CMK (cell line): ENCODE results near the gene LRIG3.
"Not testable (repeated sequence)": the region's sequence is repeated elsewhere in the genome, so short reads cannot be mapped to it uniquely, and the experiment has no call there.

Experiments
- DNase-seq: peaks from one replicate; pipeline ENCODE4 v3.0.0-alpha.2; 2010; ENCODE audit warnings: low read depth

Gene LRIG3

DNA sequence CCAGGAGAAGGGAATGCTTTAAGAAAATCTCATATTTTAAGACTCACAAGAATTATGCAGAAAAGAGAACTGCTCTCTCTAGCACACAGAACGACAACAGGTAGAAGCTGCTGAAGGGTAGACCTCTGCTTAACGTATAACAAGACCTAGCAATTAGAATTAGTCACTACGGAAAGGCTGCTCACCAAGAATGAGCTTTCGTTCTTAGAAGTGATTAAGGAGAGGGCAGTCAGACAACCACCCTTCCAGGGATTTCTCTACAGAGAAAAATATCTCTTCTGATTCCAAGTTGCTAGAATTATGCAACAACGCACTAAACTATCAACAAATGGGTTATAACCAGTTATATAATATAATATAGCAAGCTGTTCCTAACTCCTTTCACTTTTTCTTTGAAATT lies 18.6 kb downstream of the LRIG3 start:
- DNase-seq = no peak

DNA sequence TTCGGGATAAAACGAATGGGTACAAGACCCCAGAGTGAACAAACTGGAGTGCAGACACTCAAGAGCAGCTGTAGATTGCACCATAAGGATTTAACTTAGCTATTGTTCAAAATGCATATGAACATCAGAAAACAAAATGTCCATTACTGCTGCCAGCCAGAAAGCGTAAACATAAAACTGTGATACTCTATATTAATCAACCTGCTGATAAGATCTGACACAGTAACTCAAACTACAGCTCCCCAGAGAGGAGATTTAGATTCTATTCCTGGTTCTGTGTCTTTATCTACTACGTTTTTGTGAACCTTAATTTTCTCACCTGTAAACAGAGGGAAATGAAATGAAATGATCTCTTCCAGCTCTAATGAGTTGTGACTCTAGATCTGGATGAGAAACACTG lies 22.3 kb downstream of the LRIG3 start:
- no peak for DNase-seq

DNA sequence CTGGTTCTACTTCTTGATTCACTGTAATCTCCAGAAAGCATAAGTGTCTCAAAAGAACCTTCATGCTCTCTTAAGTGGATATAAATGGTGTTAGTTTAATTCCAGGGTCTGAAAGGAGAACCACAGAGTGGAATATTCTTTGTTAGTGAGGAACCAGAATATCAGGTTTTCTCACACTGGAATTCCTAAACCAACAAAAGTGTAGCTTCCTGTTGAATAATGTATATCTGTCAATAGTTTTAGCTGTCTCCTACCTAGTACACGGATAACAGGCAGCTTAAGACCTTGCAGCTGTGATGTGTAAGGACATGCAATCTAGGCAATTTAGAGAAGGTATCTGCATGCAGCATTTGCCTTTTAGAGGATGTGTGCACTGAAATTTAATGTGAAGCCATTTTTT lies 24.0 kb downstream of the LRIG3 start:
- no peak for DNase-seq

DNA sequence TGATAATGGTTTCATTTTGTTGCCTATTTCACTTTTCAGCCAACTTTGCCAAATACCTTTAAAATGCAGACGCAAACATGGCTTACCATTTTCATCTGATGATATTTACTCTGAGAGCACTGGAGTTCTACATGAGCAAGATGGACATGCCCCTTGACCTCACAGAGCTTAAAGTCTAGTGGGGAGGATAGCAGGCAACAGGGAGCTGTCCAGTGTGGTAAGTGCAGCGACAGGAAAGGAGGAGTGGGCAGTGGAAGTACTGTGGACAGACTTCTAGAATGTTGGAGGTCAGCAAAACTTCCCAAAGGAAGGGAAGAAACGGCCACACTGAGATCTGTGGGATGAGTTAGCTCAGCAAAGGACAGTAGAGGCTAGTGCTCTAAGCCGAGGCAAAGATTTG lies 25.3 kb downstream of the LRIG3 start:
- no peak for DNase-seq

DNA sequence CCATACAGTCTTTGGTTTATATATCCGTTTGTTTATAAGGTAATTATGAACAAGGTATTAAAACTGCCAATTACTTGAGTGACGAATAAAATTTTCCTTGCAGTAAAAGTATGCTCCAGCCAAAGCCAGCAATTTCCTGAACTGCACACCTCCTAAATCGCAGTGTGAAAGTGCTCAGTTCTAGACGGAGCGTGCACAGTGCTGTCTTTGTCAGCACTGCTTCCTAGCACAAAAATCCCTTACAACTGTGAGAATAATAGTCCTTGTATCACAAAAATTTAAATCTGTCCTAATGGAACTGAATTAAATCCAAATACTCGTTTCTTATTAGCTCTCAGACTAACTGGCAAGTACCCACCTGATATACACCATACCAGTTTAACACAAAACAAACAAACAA lies 26.3 kb downstream of the LRIG3 start:
- DNase-seq = no peak

DNA sequence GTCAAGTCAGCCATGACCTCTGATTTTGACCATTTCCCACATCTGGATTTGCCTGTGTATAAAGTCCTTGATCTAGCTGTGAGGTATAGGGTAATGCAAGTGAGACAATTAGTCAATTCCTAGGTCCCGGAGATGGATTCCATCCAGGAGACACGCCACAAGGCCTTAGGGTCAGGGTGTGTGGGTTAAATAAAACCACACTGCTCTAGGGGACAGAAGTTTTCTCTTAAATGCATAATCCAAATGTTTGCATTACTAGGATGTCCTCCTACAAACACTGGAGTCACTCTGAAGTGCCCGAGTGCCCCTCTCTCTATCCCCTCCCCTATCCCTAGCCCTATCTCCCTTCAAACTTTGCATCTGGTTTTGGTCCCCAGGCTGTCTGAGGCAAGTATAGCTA lies 26.8 kb downstream of the LRIG3 start:
- no peak for DNase-seq

DNA sequence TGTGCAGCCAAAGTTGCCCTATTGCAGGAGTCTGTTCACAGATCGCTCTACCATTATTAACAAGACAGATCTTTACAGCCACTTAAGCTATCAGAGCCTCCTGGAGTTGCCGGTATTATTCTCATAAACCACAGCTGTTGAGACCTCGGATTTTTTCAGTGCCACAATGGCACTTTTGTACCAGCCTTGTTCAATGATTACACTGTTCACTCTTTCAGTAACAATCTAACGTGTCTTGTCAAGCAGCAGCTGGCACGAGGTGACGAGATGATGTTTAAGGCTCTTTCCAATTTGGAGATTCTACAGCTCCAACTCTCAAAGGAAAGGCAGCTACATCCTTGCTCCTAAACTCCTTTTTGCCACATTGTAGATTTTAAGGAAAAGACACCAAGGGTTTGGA lies 30.7 kb downstream of the LRIG3 start:
- no peak for DNase-seq

DNA sequence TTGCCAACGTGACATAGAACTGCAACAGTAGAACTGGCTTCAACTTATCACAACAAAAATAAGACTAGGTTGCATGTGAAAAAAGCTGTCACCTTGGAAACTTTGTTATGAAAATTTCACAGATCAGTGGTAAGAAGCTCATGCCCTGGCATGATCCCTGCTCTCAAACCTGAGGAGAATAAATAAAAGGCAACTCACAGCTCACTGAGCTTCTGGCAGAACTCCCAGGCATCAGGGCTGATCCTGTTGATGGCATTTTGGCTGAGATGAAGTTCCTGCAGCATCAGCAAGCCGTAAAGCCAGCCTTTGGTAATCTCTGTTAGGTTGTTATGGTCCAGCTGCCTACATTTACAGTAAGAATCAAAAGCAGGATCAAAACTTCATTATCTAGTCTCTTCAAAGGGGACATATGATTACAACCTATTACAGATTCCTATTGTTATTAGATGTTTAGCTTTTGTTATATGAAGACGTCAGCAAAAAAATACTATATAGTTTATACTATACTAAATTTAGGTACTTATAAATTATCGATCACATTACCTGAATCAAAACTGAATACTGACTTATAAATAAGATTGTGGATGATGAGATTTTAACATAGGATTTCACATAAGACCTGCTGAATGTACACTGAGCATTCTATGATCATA lies 32.0 kb downstream of the LRIG3 start:
- DNase-seq = no peak

DNA sequence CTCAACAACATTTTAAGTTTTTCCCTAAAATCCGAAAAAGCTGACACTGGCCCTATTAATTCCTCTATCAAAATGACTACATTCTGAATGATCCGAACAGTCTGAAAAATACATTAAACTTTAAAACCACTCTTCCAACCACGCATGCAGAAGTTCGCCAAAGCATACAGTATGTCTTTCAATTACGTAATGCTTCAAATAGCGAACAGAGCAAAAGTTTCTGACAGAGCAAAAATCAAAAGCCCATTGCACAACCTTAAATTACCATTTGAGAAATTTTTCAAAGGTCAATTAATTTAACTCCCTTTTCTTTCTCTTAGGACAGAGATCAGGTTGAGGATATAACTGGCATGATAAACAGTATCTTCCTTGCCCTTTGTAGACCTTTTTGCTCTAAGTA lies 33.2 kb downstream of the LRIG3 start:
- no peak for DNase-seq

DNA sequence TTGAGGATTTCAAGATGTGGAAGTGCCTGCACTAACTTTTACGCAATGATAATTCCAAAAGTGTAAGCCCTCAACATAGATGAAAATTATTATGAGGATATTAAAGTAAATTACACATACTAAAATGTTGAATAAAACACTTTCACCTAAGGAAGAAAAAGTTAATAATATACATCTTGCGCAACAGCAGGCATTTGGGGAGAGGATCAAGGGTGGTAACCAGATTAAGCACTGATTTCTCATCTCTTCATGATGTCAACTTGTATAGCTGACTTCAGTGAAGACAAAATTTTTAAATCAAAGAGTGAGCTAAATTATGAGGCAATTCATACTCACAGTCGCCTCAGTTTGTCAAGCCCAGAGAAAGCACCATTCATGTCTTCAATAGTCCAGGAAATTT lies 33.8 kb downstream of the LRIG3 start:
- no peak for DNase-seq

DNA sequence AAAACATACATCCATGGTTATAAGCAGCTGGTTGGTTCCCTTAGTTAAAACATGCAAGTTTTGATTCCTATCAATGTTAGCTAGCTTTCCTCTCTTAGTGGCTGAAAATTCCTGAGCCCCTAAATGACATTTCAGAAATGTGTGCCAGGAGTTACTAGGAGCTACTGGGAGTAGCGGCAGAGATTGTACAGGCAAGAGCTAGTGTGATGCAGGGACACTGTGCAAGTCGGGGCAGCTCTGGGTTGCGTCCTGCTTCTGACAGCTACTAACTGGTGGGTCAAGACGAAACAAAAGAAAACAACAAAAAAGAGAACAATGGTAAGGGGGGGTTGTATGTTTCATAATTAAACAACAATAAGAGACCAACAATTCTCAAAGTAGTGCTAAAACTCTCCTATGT lies 35.4 kb downstream of the LRIG3 start:
- no peak for DNase-seq

DNA sequence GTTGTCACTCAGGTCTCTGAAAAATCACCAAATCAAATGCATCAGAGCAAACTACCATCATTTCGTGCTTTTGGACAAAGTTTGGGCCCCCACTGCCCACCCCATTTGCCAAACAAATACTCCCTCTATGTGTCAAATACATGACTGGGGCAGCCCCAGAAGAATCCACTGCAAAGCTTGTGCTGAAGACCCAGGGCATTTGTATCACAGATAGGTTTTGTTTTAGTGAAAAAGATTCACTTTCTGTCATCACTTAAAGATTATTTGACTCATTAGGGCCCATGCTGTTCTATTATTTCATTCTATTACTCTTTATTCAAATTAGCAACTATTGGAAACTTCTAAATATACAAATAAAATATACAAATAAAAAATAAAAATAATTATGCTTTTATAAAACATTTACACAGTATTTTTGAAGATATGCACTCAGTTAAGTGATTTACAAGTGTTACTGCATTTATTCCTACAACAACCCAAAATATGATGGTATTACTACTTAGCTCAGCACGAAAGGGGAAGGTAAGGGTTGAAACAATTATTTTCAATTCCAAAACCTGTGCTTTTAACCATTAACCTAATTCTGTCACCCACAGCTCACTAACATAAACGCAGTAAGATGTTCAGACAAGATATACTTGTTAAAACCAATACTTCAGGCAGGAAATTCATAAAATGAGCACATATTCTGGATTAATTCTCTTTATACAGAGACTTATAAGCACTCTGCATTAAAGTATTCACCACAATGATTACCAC lies 36.5 kb downstream of the LRIG3 start:
- DNase-seq = no peak

DNA sequence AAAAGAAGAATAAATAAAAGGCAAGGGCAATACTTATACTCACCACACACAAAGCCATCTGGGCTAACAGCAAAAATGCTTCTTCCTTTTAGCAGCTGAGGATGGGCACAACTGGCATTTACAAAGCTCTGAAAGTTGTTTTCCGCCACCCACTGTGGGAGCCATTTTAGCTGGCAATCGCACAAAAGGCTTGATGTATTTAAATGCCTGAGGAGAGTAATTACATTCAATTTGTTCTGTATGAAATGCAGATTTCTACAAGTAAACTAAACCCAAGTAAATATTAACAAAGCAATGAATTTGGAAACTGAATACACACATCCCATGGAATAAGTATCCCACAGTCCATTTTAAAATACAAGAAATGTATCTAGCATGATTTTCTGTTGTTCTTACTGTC lies 37.5 kb downstream of the LRIG3 start:
- DNase-seq = no peak

DNA sequence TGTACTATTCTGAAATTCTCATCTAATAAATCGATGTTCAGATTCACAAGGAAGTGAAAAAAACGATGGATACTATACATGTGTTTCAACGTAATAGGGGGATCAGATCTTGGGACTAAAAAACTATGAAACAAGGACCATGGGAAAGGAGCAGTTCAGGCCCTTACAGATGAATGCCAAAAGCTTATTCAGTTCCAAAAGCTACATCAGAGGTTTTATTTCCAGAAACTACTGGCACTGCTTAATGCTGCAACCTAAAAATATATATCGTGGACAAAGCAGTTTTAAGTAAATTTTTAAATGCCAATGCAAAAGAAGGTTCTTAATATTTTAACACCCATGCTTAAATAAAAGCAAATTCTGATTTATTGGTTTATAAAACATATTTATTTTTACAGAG lies 38.5 kb downstream of the LRIG3 start:
- no peak for DNase-seq

DNA sequence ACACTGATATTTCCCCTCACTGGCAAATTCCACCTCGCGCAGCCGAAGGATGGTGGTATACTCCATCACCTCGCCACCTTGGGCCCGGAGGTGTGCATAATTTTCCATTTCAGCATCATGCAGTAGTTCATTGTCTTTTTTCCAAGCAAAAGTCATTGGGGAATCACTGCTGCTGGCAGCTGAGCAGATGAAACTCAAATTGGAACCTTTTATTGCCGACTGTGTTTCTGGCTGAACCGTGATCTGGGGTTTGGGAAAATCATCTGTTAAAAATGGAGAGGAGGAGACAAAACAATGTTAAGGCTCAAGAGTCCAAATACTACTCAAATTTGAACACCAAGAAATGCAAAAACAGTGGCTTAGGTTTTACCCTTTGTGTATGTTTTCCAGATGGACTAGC lies 39.7 kb downstream of the LRIG3 start:
- DNase-seq = no peak

DNA sequence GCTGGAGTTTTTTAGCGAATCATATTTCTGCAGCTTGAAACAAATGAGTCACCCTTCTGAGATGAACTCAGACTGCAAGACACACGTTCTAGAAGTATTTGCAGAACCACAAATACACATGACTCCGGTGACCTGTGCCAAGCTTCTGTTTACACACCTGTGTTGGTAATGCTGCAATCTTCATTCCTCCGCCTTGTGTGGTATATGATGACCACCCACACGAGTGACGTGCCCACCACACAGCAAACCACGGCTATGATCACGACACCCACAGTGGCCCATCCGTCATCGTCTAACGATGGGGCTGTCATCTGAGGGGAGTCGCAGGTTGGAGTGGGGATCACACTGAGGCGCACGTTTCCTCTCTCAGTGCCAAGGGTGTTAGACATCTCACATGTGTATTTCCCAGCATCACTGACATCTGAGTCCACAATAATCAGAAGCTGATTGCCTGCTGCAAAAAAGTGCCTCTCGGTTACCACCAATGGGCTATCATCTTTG lies 43.0 kb downstream of the LRIG3 start:
- DNase-seq = no peak

DNA sequence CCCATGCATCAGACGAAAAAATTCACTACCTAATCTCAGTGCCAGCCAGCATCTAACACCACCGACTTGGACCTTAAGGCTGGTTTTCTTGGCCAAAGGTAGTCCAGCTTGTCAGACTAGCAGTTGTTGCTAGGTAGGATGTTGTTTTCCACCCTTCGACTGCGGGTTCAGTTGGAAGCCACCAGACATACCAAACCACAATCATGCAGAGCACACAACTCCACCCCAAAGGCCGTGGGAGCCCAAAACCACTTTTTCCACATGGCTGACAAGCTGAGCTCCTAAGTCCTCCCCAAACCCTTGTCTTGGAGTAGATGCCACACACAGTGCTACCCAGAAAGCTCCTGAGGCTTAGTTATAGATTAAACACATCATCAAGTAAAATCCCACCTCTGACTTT lies 46.8 kb downstream of the LRIG3 start:
- DNase-seq = no peak

DNA sequence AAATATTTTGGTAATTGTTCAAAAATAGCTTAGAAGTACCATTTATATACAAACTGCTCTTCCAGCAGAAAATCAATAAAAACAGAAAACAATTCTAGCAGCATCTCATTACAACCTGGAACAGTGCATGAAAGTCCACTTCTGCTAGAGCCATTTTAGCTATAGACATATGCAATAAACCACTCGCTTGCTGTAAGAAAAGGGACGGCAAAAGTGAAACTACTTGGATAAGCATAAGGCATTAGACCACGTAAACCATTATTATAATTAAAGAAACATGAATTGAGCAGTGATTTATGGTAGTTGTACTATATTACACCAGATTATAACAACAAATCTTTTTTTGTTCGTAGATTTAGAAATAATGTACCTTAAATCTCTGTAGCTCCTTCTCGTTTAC lies 48.7 kb downstream of the LRIG3 start:
- no peak for DNase-seq

DNA sequence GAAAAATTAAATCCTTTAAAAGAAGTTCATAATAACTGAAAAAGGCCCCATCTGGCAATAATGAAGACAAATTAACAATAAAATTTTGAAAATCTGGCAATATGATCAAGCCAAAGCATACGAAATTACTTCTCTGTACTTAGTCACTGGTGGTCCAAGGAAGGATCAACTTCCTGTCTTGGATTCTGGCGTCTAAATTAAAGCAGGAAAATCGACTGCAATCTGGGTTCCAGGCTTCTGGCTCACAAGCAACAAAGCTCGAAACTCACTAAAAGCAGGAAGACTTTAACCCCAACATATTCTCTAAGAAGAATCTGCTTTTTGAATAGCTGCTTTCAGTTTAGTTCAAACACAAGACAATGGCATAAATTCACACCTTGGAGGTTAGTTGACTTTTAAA lies 49.7 kb downstream of the LRIG3 start:
- DNase-seq = no peak

DNA sequence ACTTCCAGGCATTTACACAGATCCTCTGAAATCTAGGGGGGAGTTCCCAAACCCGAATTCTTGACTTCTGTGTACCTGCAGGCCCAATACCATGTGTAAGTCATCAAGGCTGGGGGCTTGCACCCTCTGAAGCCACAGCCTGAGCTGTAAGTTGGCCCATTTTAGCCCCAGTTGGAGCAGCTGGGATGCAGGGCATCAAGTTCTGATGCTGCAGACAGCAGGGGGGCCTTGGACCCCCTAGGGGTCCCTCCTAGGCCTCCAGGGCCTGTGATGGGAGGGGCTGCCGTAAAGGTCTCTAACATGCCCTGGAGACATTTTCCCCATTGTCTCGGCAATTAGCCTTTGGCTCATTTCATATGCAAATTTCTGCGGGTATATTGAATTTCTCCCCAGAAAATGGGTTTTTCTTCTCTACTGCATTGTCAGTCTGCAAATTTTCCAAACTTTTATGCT lies 59.5 kb downstream of the LRIG3 start:
- no peak for DNase-seq

DNA sequence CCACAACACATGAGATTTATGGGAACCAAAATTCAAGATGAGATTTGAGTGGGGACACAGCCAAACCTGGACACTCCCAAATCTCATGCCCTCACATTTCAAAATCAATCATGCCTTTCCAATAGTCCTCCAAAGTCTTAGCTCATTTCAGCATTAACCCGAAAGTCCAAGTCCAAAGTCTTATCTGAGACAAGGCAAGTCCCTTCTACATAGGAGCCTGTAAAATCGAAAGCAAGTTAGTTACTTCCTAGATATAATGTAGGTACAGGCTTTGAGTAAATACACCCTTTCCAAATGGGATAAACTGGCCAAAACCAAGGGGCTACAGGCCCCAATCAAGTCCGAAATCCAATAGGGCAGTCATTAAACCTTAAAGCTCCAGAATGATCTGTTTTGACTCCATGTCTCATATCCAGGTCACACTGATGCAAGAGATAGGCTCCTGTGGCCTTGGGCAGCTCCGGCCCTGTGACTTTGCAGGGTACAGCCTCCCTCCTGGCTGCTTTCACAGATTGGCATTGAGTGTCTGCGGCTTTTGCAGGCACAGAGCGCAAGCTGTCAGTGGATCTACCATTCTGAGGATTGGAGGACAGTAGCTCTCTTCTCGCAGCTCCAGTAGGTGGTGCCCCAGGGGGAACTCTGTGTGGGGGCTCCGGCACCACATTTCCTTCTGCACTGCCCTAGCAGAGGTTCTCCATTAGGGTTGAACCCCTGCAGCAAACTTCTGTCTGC lies 60.1 kb downstream of the LRIG3 start:
- DNase-seq = no peak

DNA sequence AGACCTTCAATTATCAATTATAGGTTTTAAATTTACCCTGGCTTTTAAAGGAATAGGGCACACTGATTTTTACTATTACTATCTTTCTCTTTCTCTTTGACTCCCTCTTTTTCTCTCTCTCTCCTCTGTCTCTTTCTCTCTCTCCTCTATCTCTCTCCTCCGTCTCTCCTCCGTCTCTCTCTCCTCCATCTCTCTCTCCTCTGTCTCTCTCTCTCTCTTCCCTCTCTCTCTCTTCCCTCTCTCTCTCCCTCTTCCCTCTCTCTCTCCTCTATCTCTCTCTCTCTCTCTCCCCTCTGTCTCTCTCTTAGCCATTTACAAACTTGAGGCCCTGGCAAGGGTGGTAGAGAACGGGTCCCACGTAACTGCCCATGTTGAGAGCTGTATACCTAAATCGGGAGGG lies 62.3 kb downstream of the LRIG3 start:
- DNase-seq = no peak

DNA sequence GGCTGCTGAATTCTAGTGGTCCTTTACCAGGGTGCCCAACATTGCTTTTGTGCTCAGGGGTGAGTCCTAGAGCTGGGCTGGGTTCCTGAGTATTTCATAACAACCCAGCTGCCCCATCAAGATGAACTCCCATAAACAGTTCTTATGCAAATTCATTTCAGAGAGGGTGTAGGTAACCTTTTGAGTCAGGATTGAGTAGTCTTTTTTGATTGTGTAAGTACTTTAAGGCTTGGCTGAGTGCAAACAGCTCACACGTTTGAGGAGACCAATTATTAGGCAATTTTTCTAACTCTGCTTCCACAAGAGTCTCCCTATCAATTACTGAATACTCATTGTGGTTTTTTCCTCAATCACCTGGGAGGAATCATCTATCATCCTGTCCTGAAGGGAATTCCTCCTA lies 63.1 kb downstream of the LRIG3 start:
- DNase-seq = not testable (repeated sequence)
